Peyer's patch (tissue), 4 donors: ENCODE results near the gene CCDC78.

Experiments used
- POLR2A ChIP-seq, 2 donors: fragments of 450-650 bp; IDR thresholded peaks; one replicate each; pipeline ENCODE4 v1.5.1; 2017; ENCODE audit warnings: antibody characterized with exemption in 2 of 2, mild to moderate bottlenecking in 2 of 2, moderate library complexity in 2 of 2
- TF ChIP-seq, protein P1 (sequence below), 6 experiments: fragments of 450-650 bp in 4 of 6; fragments of 200-600 bp in 2 of 6; sonication (generic) in 1 of 6; IDR thresholded peaks; one replicate each; pipeline ENCODE4 v1.5.1; 2017 to 2019; ENCODE audit warnings: antibody characterized with exemption in 6 of 6, mild to moderate bottlenecking in 3 of 6, moderate library complexity in 1 of 6

GRCh38 chr16:725463-726187 lies 618 bp downstream of the CCDC78 start:
- TF ChIP-seq, protein P1, sequence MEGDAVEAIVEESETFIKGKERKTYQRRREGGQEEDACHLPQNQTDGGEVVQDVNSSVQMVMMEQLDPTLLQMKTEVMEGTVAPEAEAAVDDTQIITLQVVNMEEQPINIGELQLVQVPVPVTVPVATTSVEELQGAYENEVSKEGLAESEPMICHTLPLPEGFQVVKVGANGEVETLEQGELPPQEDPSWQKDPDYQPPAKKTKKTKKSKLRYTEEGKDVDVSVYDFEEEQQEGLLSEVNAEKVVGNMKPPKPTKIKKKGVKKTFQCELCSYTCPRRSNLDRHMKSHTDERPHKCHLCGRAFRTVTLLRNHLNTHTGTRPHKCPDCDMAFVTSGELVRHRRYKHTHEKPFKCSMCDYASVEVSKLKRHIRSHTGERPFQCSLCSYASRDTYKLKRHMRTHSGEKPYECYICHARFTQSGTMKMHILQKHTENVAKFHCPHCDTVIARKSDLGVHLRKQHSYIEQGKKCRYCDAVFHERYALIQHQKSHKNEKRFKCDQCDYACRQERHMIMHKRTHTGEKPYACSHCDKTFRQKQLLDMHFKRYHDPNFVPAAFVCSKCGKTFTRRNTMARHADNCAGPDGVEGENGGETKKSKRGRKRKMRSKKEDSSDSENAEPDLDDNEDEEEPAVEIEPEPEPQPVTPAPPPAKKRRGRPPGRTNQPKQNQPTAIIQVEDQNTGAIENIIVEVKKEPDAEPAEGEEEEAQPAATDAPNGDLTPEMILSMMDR (IDR thresholded peaks at IDR 0.05), result no peak
- TF ChIP-seq POLR2A (IDR thresholded peaks at IDR 0.05), result no peak
